Stomach (tissue), 9 donors: ENCODE results near the gene RALY. TPM values are rescaled to one million over a fixed set of nuclear protein-coding genes. Genes with fewer than 3 reads are reported as not detected.
A peak's percentile ranks its signal among the peaks of the same experiment; 100 is the strongest.
"Not testable (repeated sequence)": the region's sequence is repeated elsewhere in the genome, so short reads cannot be mapped to it uniquely, and the experiment has no call there.

Experiments used
- DNase-seq, 2 donors: peaks; one replicate each; pipeline versions ENCODE4 v3.0.0 to v3.0.0-alpha.2; 2013 to 2019
- H3K27ac ChIP-seq, 5 donors: fragments of 200-600 bp in 4 of 5; sonication (generic) in 4 of 5; one replicate each; pipeline ENCODE4 v1.5.1; 2013 to 2019; ENCODE audit warnings: mild to moderate bottlenecking in 1 of 5, moderate library complexity in 1 of 5
- H3K27me3 ChIP-seq, 3 donors: fragments of 200-600 bp; sonication (generic); one replicate each; pipeline ENCODE4 v1.5.1; 2017 to 2019; ENCODE audit warnings: mixed run types in 1 of 3
- H3K36me3 ChIP-seq, 4 donors: fragments of 200-600 bp; sonication (generic); 1 replicate in 3 of 4; 2 replicates in 1 of 4; pipeline ENCODE4 v1.5.1; 2016 to 2019
- H3K4me1 ChIP-seq, 4 donors: fragments of 200-600 bp; sonication (generic); one replicate each; pipeline ENCODE4 v1.5.1; 2016 to 2019
- H3K4me3 ChIP-seq, 4 donors: fragments of 200-600 bp; sonication (generic) in 3 of 4; one replicate each; pipeline ENCODE4 v1.5.1; 2016 to 2019; ENCODE audit warnings: mild to moderate bottlenecking in 1 of 4
- H3K9me3 ChIP-seq, 4 donors: fragments of 200-600 bp; sonication (generic); one replicate each; pipeline ENCODE4 v1.5.1; 2016 to 2019
- CTCF ChIP-seq, 7 experiments: fragments of 450-650 bp in 4 of 7; fragments of 200-600 bp in 3 of 7; sonication (generic) in 3 of 7; IDR thresholded peaks; one replicate each; pipeline ENCODE4 v1.5.1; 2016 to 2019; ENCODE audit warnings: antibody characterized with exemption in 7 of 7, control low read depth in 2 of 7, mild to moderate bottlenecking in 1 of 7
- EP300 ChIP-seq: sonication (generic); formaldehyde crosslinking; IDR thresholded peaks from one replicate; pipeline ENCODE4 v1.6.1; 2017; ENCODE audit warnings: antibody characterized with exemption
- POLR2A ChIP-seq, 4 donors: fragments of 450-650 bp; IDR thresholded peaks; one replicate each; pipeline ENCODE4 v1.6.1; 2016; ENCODE audit warnings: antibody characterized with exemption in 4 of 4, control low read depth in 2 of 4, mild to moderate bottlenecking in 1 of 4, moderate library complexity in 1 of 4
- POLR2AphosphoS5 ChIP-seq, 3 donors: sonication (generic); formaldehyde crosslinking; IDR thresholded peaks; one replicate each; pipeline ENCODE4 v1.6.1; 2016; ENCODE audit warnings: antibody characterized with exemption in 3 of 3
- WGBS, 5 donors: extraction: QIAGEN DNeasy Blood & Tissue Kit in 3 of 5; methylation state at CpG; one replicate each; pipeline versions ENCODE4 v1.1.5 to v1.1.7; 2013 to 2018; 5-methylcytosine and 5-hydroxymethylcytosine counted together
- intact Hi-C: fragments of 100-400 bp; cut with DNase I; formaldehyde crosslinking; loops from one replicate; pipeline ENCODE4 v1.15.1; 2023; ENCODE audit warnings: low total_unique reads
- polyA plus RNA-seq, 3 donors: library from polyadenylated mRNA; stranded (reverse); fragments of 200-250 nt; gene quantifications; one replicate each; pipeline ENCODE4 v1.2.3, GENCODE V29; 2013
- total RNA-seq, 5 donors: library from RNA; depleted of rRNA; stranded (reverse); fragments of >200 nt; gene quantifications; one replicate each; pipeline versions ENCODE4 v1.1.0 to v1.2.3, GENCODE V29; 2014 to 2016
- donor health status: healthy with polysubstance abuse.
- donor health status: Bipolar disorder and iron deficiency.
- donor health status: healthy.

Gene RALY
- total and polyA plus RNA-seq, 8 donors: 21.6 to 389 (median 97.7) TPM

- DNase-seq: peak in 1 of 2 donors; percentile 28
- WGBS, 5 donors: 78 to 81% (median 79%) methylated on average over 4 of the region's 4 CpGs
- no peak for TF ChIP-seq EP300
- TF ChIP-seq POLR2AphosphoS5 (IDR thresholded peaks at IDR 0.05): no peak
- TF ChIP-seq CTCF (IDR thresholded peaks at IDR 0.05): peak in 2 of 7 experiments; percentile 5 to 8
- TF ChIP-seq POLR2A (IDR thresholded peaks at IDR 0.05): no peak
- H3K27ac ChIP-seq: no peak overlapping the region
- peaks cover 43 to 92% (median 64%) of the 10 kb centered on the region in 4 donors for H3K4me1 ChIP-seq
- intact Hi-C loops: no loop called here
- no peak overlapping the region for H3K4me3 ChIP-seq
- H3K27me3 ChIP-seq: no peaks in the 10 kb centered on the region
- H3K36me3 ChIP-seq: no peaks in the 10 kb centered on the region
- no peaks in the 10 kb centered on the region for H3K9me3 ChIP-seq
Measured at GRCh38 chr20:34022151-34022838, 28.6 kb downstream of the RALY start.

- H3K27me3 ChIP-seq: no peaks in the 10 kb centered on the region
- intact Hi-C loops: no loop called here
- WGBS, 5 donors: 57 to 75% (median 72%) methylated on average over 3 of the region's 3 CpGs
- H3K27ac ChIP-seq: no peak overlapping the region
- TF ChIP-seq EP300 (no peak), POLR2A (IDR thresholded peaks at IDR 0.05) (no peak), CTCF (IDR thresholded peaks at IDR 0.05) (no peak), POLR2AphosphoS5 (IDR thresholded peaks at IDR 0.05) (no peak)
- H3K9me3 ChIP-seq: no peaks in the 10 kb centered on the region
- H3K4me3 ChIP-seq: no peak overlapping the region
- H3K36me3 ChIP-seq: no peaks in the 10 kb centered on the region
- DNase-seq: no peak
- peaks cover 40 to 90% (median 63%) of the 10 kb centered on the region in 4 donors for H3K4me1 ChIP-seq
Measured at GRCh38 chr20:34022839-34023234, 29.1 kb downstream of the RALY start.

- H3K27me3 ChIP-seq: no peaks in the 10 kb centered on the region
- WGBS, 5 donors: 73 to 75% (median 74%) methylated on average over 8 of the region's 8 CpGs
- peaks cover 40 to 87% (median 60%) of the 10 kb centered on the region in 4 donors for H3K4me1 ChIP-seq
- H3K9me3 ChIP-seq: no peaks in the 10 kb centered on the region
- TF ChIP-seq POLR2A (IDR thresholded peaks at IDR 0.05): no peak
- no peak for TF ChIP-seq POLR2AphosphoS5 (IDR thresholded peaks at IDR 0.05)
- no peak for TF ChIP-seq CTCF (IDR thresholded peaks at IDR 0.05)
- no peak for TF ChIP-seq EP300
- H3K27ac ChIP-seq: no peak overlapping the region
- intact Hi-C loops: no loop called here
- DNase-seq: peak in 1 of 2 donors; percentile 22
- no peaks in the 10 kb centered on the region for H3K36me3 ChIP-seq
- H3K4me3 ChIP-seq: no peak overlapping the region
Measured at GRCh38 chr20:34023937-34024722, 30.4 kb downstream of the RALY start.

- TF ChIP-seq EP300: no peak
- no peak for TF ChIP-seq POLR2A (IDR thresholded peaks at IDR 0.05)
- TF ChIP-seq CTCF (IDR thresholded peaks at IDR 0.05): no peak
- TF ChIP-seq POLR2AphosphoS5 (IDR thresholded peaks at IDR 0.05): no peak
- peak in 1 of 2 donors; percentile 30 for DNase-seq
- H3K36me3 ChIP-seq: no peaks in the 10 kb centered on the region
- H3K27ac ChIP-seq: no peak overlapping the region
- H3K4me3 ChIP-seq: no peak overlapping the region
- peaks cover 40 to 90% (median 61%) of the 10 kb centered on the region in 4 donors for H3K4me1 ChIP-seq
- H3K9me3 ChIP-seq: no peaks in the 10 kb centered on the region
- H3K27me3 ChIP-seq: no peaks in the 10 kb centered on the region
- intact Hi-C loops: no loop called here
- 17 to 37% (median 27%) methylated on average over 5 of the region's 5 CpGs for WGBS, 5 donors
Measured at GRCh38 chr20:34024723-34025351, 31.1 kb downstream of the RALY start.

- 95 to 98% (median 95%) methylated on average over 6 of the region's 6 CpGs for WGBS, 5 donors
- DNase-seq: not testable (repeated sequence)
- H3K4me1 ChIP-seq: peaks cover 31 to 65% (median 47%) of the 10 kb centered on the region in 4 donors
Measured at GRCh38 chr20:34028013-34028412, 34.3 kb downstream of the RALY start.

More at GRCh38 chr20:34028013-34028412, 34.3 kb downstream of the RALY start:
- intact Hi-C loops, H3K9me3 ChIP-seq, H3K4me3 ChIP-seq, H3K27ac ChIP-seq, H3K27me3 ChIP-seq: not testable (repeated sequence)
- H3K36me3 ChIP-seq: peaks cover 6 to 20% (median 19%) of the 10 kb centered on the region in 4 donors
